ENCODE results near the gene ARID3A.
A peak's percentile ranks its signal among the peaks of the same experiment; 100 is the strongest.

Gene ARID3A

DNA sequence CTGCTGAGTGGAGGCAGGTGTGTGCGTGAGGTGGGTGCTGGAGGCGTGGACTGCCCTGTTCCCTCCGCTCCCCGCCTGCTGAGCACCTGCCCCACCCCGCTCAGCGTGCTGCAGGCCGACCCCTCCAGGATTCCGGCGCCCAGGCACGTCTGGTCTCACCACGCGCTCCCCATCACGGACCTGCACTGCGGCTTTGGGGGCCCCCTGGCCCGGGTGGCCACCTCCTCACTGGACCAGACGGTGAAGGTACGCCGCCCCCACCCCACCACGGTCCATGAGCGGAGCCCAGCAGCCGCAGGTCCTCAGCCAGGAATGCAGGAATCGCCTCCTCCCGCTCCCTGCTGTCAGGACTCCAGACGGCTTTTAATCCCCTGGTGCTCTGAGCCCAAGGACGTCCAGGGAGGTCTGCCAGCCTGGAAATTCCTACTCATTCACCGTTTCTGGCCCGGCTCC, 64.3 kb downstream of the ARID3A start:
- no peak for DNase-seq

DNA sequence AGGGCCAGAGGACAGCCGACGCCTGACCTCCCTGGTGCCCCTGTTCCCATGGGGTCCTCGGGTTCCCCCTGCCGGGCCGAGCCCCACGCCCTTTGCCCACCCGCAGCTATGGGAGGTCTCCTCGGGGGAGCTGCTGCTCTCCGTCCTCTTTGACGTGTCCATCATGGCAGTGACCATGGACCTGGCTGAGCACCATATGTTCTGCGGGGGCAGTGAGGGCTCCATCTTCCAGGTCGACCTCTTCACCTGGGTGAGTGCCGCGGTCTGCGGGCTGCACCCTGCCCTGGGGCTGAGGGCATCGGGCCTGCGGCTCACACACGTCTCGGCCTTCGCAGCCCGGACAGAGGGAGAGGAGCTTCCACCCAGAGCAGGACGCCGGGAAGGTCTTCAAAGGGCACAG, 64.9 kb downstream of the ARID3A start:
- DNase-seq: no peak

GRCh38 chr19:991174-991931, 65.5 kb downstream of the ARID3A start:
- no peak for DNase-seq

- no peak for DNase-seq
Measured at GRCh38 chr19:991932-992669, 66.3 kb downstream of the ARID3A start.

DNA sequence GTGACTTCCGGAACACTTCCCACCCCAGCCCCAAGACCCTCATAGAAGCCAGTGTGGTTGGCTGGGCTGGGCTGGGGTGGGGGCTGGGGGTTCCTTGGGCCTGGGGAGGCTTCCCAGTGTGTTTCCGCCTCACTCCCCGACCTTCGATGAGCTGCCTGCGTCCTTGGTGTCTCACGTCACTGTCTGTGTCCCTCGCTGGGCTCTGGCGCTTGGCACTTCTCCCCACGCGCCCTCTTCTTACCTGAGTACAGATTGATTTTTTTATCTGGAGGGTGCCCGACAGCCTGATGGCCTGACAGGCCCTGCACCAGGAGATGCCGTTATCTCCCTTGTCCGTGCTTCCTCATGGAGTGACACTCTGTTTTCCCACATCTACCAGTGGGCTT, 66.8 kb downstream of the ARID3A start:
- DNase-seq: no peak

- DNase-seq: no peak
Measured at GRCh38 chr19:993361-993830, 67.6 kb downstream of the ARID3A start.

GRCh38 chr19:993831-994393, 68.1 kb downstream of the ARID3A start:
- no peak for DNase-seq

- DNase-seq: no peak
Measured at GRCh38 chr19:994516-994915, 68.7 kb downstream of the ARID3A start.

GRCh38 chr19:995051-995827, 69.4 kb downstream of the ARID3A start:
- peak in 1 of 3 experiments; percentile 64 for DNase-seq

DNA sequence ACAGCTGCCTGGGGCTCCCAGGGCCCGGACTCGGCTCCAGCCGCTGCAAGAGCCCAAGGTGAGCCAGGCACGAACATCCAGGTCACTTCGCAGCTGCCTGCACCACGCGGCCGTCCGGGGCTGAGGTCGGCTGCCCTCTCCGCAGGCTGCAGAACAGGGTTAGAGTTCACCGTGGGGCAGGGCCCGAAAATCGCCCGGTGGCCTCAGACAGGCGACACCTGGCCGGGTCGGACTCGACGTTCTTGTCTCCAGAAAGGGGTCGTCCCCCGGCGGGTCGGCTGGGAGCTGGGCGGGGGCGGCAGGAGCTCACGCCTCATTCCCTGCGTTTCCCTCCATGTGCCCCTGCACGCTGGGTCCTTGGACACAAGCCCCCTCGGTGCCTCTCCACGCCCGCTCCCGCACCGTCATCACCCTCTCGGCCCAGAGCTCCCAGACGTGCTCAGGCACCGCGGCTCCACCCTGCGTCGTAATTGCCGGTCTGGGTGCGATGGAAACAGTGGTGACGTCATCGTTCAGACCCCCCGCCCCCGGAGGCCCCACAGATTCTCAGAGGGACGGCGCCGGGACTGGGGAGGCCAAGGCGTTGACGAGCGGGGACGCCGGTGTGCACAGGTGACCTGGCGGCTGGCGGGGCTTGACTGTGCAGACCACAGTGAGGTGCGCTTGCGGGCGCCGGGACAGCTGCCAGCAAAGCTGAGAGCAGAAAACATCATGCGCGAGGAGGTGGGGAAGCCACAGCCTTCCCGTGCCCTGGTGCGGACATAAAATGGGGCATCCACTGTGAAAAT, 70.4 kb downstream of the ARID3A start:
- DNase-seq: peak in 2 of 3 experiments; percentile 84 to 89

DNA sequence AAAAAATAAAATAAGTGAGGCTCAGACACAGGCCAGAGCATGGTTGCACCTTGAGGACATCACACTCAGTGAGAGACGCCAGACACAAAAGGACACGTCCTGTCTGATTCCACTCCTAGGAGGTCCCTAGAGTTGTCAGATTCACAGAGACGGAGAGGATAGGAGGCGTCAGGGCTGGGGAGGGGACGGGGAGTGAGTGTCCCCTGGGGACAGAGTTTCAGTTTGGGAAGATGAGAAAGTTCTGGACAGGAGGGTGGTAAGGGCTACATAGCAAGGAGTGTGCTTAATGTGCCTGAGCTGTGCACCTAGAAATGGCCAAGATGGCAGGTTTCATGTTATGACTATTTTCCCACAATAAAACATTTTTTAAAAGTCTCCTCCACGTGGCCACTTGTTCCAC, 72.2 kb downstream of the ARID3A start:
- no peak for DNase-seq

DNA sequence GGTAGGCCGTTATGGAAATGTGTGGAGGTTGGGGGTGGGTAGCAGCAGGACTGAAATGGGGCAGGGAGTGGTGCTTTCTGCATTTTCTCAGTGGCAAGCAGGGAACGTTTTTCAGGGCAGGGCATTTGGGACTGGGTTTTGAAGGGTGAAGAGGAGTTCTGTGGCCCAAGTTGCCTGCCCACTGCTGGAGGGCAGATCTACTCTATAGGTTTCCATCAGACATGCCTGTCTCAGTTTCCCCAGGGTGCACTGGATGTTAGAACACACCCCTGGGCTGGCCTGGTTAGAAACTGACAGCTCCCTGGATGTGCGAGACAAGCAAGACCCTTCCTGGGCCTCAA, 73.5 kb downstream of the ARID3A start:
- no peak for DNase-seq

DNA sequence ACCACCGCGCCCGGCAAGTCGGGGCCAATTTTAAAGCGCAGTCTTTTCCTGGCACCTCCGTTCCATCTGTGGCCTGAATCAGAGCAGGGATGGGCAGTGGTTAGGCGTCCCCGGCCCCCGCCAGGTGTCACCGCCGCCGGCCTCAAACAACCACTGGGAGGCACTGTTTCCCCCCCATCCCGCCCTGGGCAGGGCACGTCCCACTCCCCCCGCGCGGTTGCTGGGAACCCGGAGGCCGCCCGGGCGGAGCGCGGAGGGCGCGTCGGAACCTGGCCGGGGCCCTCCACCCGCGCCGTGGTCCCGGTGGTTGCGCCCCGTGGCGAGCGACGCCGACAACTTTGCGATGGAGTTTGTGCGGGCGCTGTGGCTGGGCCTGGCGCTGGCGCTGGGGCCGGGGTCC, 74.3 kb downstream of the ARID3A start, which contains the start of gene GRIN3B:
GRIN3B (plus strand) TSS at position 325 of the 400 bp plus-strand sequence; CDS start at position 344, 19 bp downstream.
- DNase-seq: peak in 2 of 3 experiments; percentile 39 to 48

- DNase-seq: peak in 1 of 3 experiments; percentile 61
Measured at GRCh38 chr19:1000591-1001537, 75.0 kb downstream of the ARID3A start.

DNA sequence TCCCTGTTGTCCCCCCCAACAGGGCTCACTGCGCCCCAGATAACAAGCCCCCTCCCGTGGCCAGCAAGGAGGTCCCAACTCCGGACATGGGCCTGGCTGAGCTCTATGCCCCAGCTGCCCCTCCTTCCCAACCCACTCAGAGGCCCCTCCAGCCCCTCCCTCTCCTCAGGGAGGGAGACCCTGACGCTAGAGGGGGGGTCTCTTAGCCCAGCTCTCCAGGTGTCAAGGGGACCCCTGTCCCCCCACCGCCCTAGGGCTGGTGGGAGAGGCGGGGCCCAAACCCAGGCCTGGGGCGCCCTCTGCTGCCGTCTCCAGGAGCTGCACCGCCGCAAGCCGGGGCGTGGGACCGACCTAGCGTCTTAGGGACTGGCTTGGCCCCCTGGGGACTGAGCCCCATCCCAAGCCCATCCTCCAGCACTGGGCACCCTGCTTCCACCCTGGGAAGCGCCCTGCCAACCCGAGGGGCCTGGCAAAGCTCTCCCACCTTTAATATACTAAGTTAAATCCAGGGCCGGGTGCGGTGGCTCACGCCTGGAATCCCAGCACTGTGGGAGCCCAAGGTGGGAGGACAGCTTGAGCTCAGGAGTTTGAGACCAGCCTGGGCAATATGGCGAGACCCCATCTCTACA, 75.8 kb downstream of the ARID3A start:
- peak; percentile 39 to 68 (median 62) for DNase-seq

GRCh38 chr19:1002600-1002999, 76.8 kb downstream of the ARID3A start:
- DNase-seq: no peak

GRCh38 chr19:1003283-1003682, 77.4 kb downstream of the ARID3A start:
- no peak for DNase-seq

DNA sequence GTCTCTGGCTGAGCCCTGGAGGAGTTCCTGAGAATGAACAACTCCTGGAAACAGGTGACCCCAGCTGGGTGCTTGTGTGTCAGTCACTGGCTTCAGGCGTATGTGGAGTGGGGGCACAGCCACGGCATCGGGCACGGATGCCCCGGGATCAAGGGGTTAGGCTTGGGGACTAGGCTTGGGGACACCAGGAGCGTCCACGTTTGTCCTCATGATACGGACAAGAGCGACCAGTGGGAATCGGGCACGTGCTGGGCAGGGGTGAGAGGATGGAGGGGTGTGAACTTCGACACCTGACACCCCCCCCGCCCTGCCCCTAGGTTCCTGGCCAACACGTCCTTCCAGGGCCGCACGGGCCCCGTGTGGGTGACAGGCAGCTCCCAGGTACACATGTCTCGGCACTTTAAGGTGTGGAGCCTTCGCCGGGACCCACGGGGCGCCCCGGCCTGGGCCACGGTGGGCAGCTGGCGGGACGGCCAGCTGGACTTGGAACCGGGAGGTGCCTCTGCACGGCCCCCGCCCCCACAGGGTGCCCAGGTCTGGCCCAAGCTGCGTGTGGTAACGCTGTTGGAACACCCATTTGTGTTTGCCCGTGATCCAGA, 78.5 kb downstream of the ARID3A start:
- no peak for DNase-seq

- DNase-seq: no peak
Measured at GRCh38 chr19:1004803-1005664, 79.2 kb downstream of the ARID3A start.
